GM19023 (cell line): Measurements from ENCODE around the gene PROC.
A peak's percentile ranks its signal among the peaks of the same experiment; 100 is the strongest.

ENCODE experiments used
- ATAC-seq: cut with Tn5 transposase; IDR thresholded peaks from one replicate; pipeline ENCODE4 v1.9.1; 2021; ENCODE audit warnings: mild to moderate bottlenecking, moderate library complexity; ENCODE audit not compliant: unreplicated experiment

PROC gene

GRCh38 chr2:127413200-127413599 is 5.0 kb upstream of the PROC start:
- no peak for ATAC-seq

- ATAC-seq = no peak
These were observed 4.2 kb upstream of the PROC start for GRCh38 chr2:127413782-127414637.

GRCh38 chr2:127414638-127415592 is 3.3 kb upstream of the PROC start:
- no peak for ATAC-seq

GRCh38 chr2:127415593-127416505 is 2.4 kb upstream of the PROC start:
- peak; percentile 73 for ATAC-seq

GRCh38 chr2:127416506-127417001 is 1.7 kb upstream of the PROC start:
- ATAC-seq = no peak

- ATAC-seq = no peak
These were observed 821 bp upstream of the PROC start for GRCh38 chr2:127417406-127417805.

GRCh38 chr2:127419112-127419430 is 844 bp downstream of the PROC start:
- ATAC-seq = no peak

- ATAC-seq = no peak
These were observed 1.3 kb downstream of the PROC start for GRCh38 chr2:127419448-127420038.

- no peak for ATAC-seq
These were observed 2.0 kb downstream of the PROC start for GRCh38 chr2:127420039-127420864.

- no peak for ATAC-seq
These were observed 3.0 kb downstream of the PROC start for GRCh38 chr2:127421116-127421800.

GRCh38 chr2:127421871-127422558 is 3.8 kb downstream of the PROC start:
- ATAC-seq = no peak

- no peak for ATAC-seq
These were observed 4.6 kb downstream of the PROC start for GRCh38 chr2:127422559-127423477.

- ATAC-seq = no peak
These were observed 5.2 kb downstream of the PROC start for GRCh38 chr2:127423478-127423843.

- no peak for ATAC-seq
These were observed 5.7 kb downstream of the PROC start for GRCh38 chr2:127423880-127424279.

GRCh38 chr2:127424598-127425520 is 6.6 kb downstream of the PROC start:
- ATAC-seq = no peak
